HCT116 (cell line): ENCODE results near the gene HEATR5A. TPM values are rescaled to one million over a fixed set of nuclear protein-coding genes. Genes with fewer than 3 reads are reported as not detected.

Experiments
- ATAC-seq: fragments of 200-7000 bp; cut with Tn5 transposase; 2 replicates; pipeline ENCODE4 v1.9.1; 2020; ENCODE audit warnings: mild to moderate bottlenecking, moderate library complexity
- BruUV-seq: library from RNA; stranded (reverse); fragments of 400-500 nt; replicated peaks from 2 replicates; lab custom pipeline; 2021; lab: Mats Ljungman, UMichigan
- CTCF ChIA-PET: fragments of 300-600 bp; sonication (Branson Sonifier 250); formaldehyde crosslinking; loops from one replicate; lab custom pipeline; 2021; ENCODE audit warnings: antibody characterized with exemption; lab: Charles Lee
- POLR2A ChIA-PET: fragments of 300-600, 350-600 bp; sonication (Branson Sonifier 250); formaldehyde crosslinking; loops from one replicate; lab custom pipeline; 2021; ENCODE audit warnings: antibody characterized with exemption; lab: Charles Lee
- RAD21 ChIA-PET, 2 experiments: fragments of 300-600 bp; sonication (Branson Sonifier 250); formaldehyde crosslinking; loops; one replicate each; lab custom pipeline; 2023; ENCODE audit warnings: low total read pairs in 2 of 2; ENCODE audit not compliant: uncharacterized antibody in 2 of 2, unreplicated experiment in 2 of 2, low non-redundant PET in 1 of 2; lab: Charles Lee
- DNase-seq: peaks from one replicate; pipeline ENCODE4 v3.0.0-alpha.2; 2010; ENCODE audit warnings: low read depth, low spot score
- H2AFZ ChIP-seq: fragments of 200-600 bp; shearing (Covaris generic), sonication (generic); 2 replicates; pipeline ENCODE4 v1.6.1; 2017; ENCODE audit warnings: low read depth, mixed run types, mixed read lengths, antibody characterized with exemption, low read length; ENCODE audit not compliant: poor library complexity, severe bottlenecking
- H3K27ac ChIP-seq: 2 replicates; pipeline ENCODE4 v1.5.1; 2012; ENCODE audit warnings: low read depth, low read length
- H3K27me3 ChIP-seq: fragments of 200-600 bp; sonication (generic); 2 replicates; pipeline ENCODE4 v1.6.1; 2016; ENCODE audit warnings: mixed run types, low read length, mixed read lengths; ENCODE audit not compliant: insufficient read depth
- H3K36me3 ChIP-seq, 2 experiments: fragments of 200-500 bp in 1 of 2; fragments of 200-600 bp in 1 of 2; sonication (Bioruptor generic) in 1 of 2; sonication (generic) in 1 of 2; 2 replicates each; pipeline versions ENCODE4 v1.5.1 to v1.6.1; 2014 to 2016; ENCODE audit warnings: low read length in 2 of 2, inconsistent platforms in 1 of 2, mixed read lengths in 1 of 2, mixed run types in 1 of 2; ENCODE audit not compliant: insufficient read depth in 2 of 2, control insufficient read depth in 1 of 2
- H3K4me1 ChIP-seq, 2 experiments: fragments of 200-600 bp in 1 of 2; sonication (generic) in 1 of 2; 2 replicates each; pipeline versions ENCODE4 v1.5.1 to v1.6.1; 2012 to 2017; ENCODE audit warnings: low read length in 2 of 2, inconsistent platforms in 1 of 2, mild to moderate bottlenecking in 1 of 2, mixed read lengths in 1 of 2, mixed run types in 1 of 2, moderate library complexity in 1 of 2; ENCODE audit not compliant: insufficient read depth in 2 of 2, control insufficient read depth in 1 of 2
- H3K4me2 ChIP-seq: fragments of 200-600 bp; sonication (generic); 2 replicates; pipeline ENCODE4 v1.6.1; 2017; ENCODE audit warnings: mixed run types, low read length, mixed read lengths
- H3K4me3 ChIP-seq, 2 experiments: fragments of 200-600 bp in 1 of 2; sonication (generic) in 1 of 2; replicated peaks in 1 of 2; 2 replicates each; pipeline ENCODE4 v1.5.1; 2011 to 2016; ENCODE audit warnings: low read length in 2 of 2, control low read depth in 1 of 2, low read depth in 1 of 2, mild to moderate bottlenecking in 1 of 2, mixed read lengths in 1 of 2, mixed run types in 1 of 2
- H3K79me2 ChIP-seq: fragments of 200-600 bp; sonication (generic); 2 replicates; pipeline ENCODE4 v1.6.1; 2017; ENCODE audit warnings: mild to moderate bottlenecking, mixed run types, low read length, moderate library complexity, mixed read lengths; ENCODE audit not compliant: insufficient read depth
- H3K9ac ChIP-seq: fragments of 200-600 bp; sonication (generic); 2 replicates; pipeline ENCODE4 v1.6.1; 2016; ENCODE audit warnings: low read length, mixed read lengths
- H3K9me2 ChIP-seq: fragments of 200-600 bp; sonication (generic), shearing (Covaris generic); 2 replicates; pipeline ENCODE4 v1.6.1; 2017; ENCODE audit warnings: mixed run types, mild to moderate bottlenecking, moderate library complexity; ENCODE audit not compliant: insufficient read depth
- H3K9me3 ChIP-seq, 2 experiments: fragments of 200-500 bp in 1 of 2; fragments of 200-600 bp in 1 of 2; sonication (Bioruptor generic) in 1 of 2; sonication (generic) in 1 of 2; 2 replicates each; pipeline ENCODE4 v1.6.1; 2014 to 2017; ENCODE audit warnings: low read length in 2 of 2, mixed read lengths in 2 of 2, inconsistent platforms in 1 of 2, low read depth in 1 of 2, mild to moderate bottlenecking in 1 of 2, mixed run types in 1 of 2, moderate library complexity in 1 of 2; ENCODE audit not compliant: control insufficient read depth in 1 of 2, insufficient read depth in 1 of 2
- H4K20me1 ChIP-seq: fragments of 200-600 bp; sonication (generic), shearing (Covaris generic); 2 replicates; pipeline ENCODE4 v1.6.1; 2017; ENCODE audit warnings: mixed run types, mild to moderate bottlenecking, moderate library complexity; ENCODE audit not compliant: insufficient read depth
- CTCF ChIP-seq, 3 experiments: fragments of 200-600 bp in 1 of 3; sonication (generic) in 1 of 3; IDR thresholded peaks in 2 of 3; conservative IDR thresholded peaks in 1 of 3; 2 replicates each; pipeline ENCODE4 v1.5.1; 2012 to 2017; ENCODE audit warnings: low read depth in 2 of 3, low read length in 2 of 3, antibody characterized with exemption in 1 of 3, borderline replicate concordance in 1 of 3, control low read depth in 1 of 3, mild to moderate bottlenecking in 1 of 3, mixed read lengths in 1 of 3, mixed run types in 1 of 3, moderate library complexity in 1 of 3; ENCODE audit not compliant: insufficient read depth in 1 of 3
- ELF1 ChIP-seq: IDR thresholded peaks from 2 replicates; pipeline ENCODE4 v1.6.1; 2012; ENCODE audit warnings: low read depth, borderline replicate concordance
- EZH2 ChIP-seq: fragments of 200-600 bp; sonication (generic); IDR thresholded peaks from 2 replicates; pipeline ENCODE4 v1.6.1; 2017; ENCODE audit warnings: antibody characterized with exemption, mixed run types
- FOSL1 ChIP-seq: IDR thresholded peaks from 2 replicates; pipeline ENCODE4 v1.6.1; 2012; ENCODE audit warnings: low read depth
- JUND ChIP-seq: IDR thresholded peaks from 2 replicates; pipeline ENCODE4 v1.6.1; 2012
- SIN3A ChIP-seq: IDR thresholded peaks from 2 replicates; pipeline ENCODE4 v1.6.1; 2012; ENCODE audit warnings: low read depth
- ZBTB33 ChIP-seq: IDR thresholded peaks from 2 replicates; pipeline ENCODE4 v1.6.1; 2011; ENCODE audit warnings: mild to moderate bottlenecking, low read length, moderate library complexity; ENCODE audit not compliant: insufficient replicate concordance; ENCODE audit errors: extremely low read depth
- intact Hi-C: fragments of 100-400 bp; cut with micrococcal nuclease; formaldehyde crosslinking; loops from 2 replicates; pipeline ENCODE4 v1.10.0; 2022
- total RNA-seq: library from RNA; stranded (reverse); gene quantifications from one replicate; pipeline ENCODE4 v1.2.1, GENCODE V29; 2021; ENCODE audit not compliant: unreplicated experiment

Gene HEATR5A
- total RNA-seq, 1 experiment from 2014 or later: 20.9 TPM

GRCh38 chr14:31291210-31291609 lies 129.1 kb downstream of the HEATR5A start (continued):
- no peak for TF ChIP-seq ZBTB33
- TF ChIP-seq JUND: no peak
- TF ChIP-seq CTCF (IDR thresholded peaks at IDR 0.05 in 2 of 3, conservative IDR thresholded peaks at IDR 0.05 in 1 of 3; ENCODE audit: borderline replicate concordance in 1 of 3, insufficient read depth in 1 of 3, low read depth in 2 of 3, low read length in 2 of 3): no peak
- no peak for TF ChIP-seq EZH2
- TF ChIP-seq FOSL1: no peak
- TF ChIP-seq ELF1: no peak

GRCh38 chr14:31287294-31287972 lies 132.9 kb downstream of the HEATR5A start:
- Histone ChIP-seq H2AFZ (no peak overlapping the region), H4K20me1 (no peaks in the 10 kb centered on the region), H3K79me2 (no peaks in the 10 kb centered on the region), H3K27ac (no peak overlapping the region), H3K4me3 (no peak overlapping the region), H3K27me3 (no peaks in the 10 kb centered on the region), H3K9me3 (no peaks in the 10 kb centered on the region), H3K4me2 (no peak overlapping the region), H3K36me3 (no peaks in the 10 kb centered on the region), H3K9me2 (no peaks in the 10 kb centered on the region), H3K9ac (no peak overlapping the region), H3K4me1 (no peaks in the 10 kb centered on the region)
- intact Hi-C loops: no loop called here
- BruUV-seq: no TSS peak
- ChIA-PET CTCF (interaction anchor here (1.1 to 1.2 kb wide), 2 partner anchors 11 to 79 kb away, joined by 3 to 4 read pairs; no protein-coding TSS in a partner anchor), RAD21 (no interaction called here), POLR2A (no interaction called here)
- DNase-seq (no peak), ATAC-seq (no peak)
- no peak for TF ChIP-seq SIN3A
- no peak for TF ChIP-seq EZH2
